HepG2 (cell line): Measurements from ENCODE around the gene CCL16. TPM values are rescaled to one million over a fixed set of nuclear protein-coding genes. Genes with fewer than 3 reads are reported as not detected.

ENCODE experiments used
- polyA plus RNA-seq, 8 experiments: library from polyadenylated mRNA; depleted of rRNA in 3 of 8; stranded (reverse) in 7 of 8; unstranded in 1 of 8; fragments of >200 nt; fragmentation: Illumina TruSeq in 4 of 8; extraction: Trizol in 4 of 8; gene quantifications; 2 replicates each; pipeline versions ENCODE4 v1.2.1 to v1.2.3, GENCODE V29; 2011 to 2016; ENCODE audit warnings: low read depth in 4 of 8, missing spikeins in 1 of 8, mixed read lengths in 1 of 8; ENCODE audit not compliant: insufficient read depth in 1 of 8
- total RNA-seq, 5 experiments: library from RNA; depleted of rRNA; stranded (reverse); fragments of >200 nt; fragmentation: Illumina TruSeq; extraction: Trizol; gene quantifications; 2 replicates each; pipeline ENCODE4 v1.2.3, GENCODE V29; 2016; ENCODE audit warnings: low read depth in 1 of 5

The CCL16 gene
- total and polyA plus RNA-seq, 2 of the 13 experiments (the other 11 are each of a cell fraction or from before 2014, with no cell fraction given), result 2.0 to 14.7 TPM

Other genes with a start within 250 kb of the CCL16 start
- gene RASL10B, start 249.9 kb downstream of the CCL16 start, total RNA-seq (2016; rRNA removed; fragmentation: Illumina TruSeq; extraction: Trizol), result 11.0 TPM in 2 replicates
- gene RASL10B, start 249.9 kb downstream of the CCL16 start, polyA plus RNA-seq (2011; rRNA removed), result 7.5 and 8.8 TPM in 2 replicates
- gene GAS2L2, start 228.3 kb downstream of the CCL16 start, total RNA-seq (2016; rRNA removed; fragmentation: Illumina TruSeq; extraction: Trizol), result not detected in 2 replicates
- not detected in 2 replicates for gene GAS2L2, start 228.3 kb downstream of the CCL16 start, polyA plus RNA-seq (2011; rRNA removed)
- gene C17orf50, start 220.6 kb downstream of the CCL16 start, total RNA-seq (2016; rRNA removed; fragmentation: Illumina TruSeq; extraction: Trizol), result not detected in 2 replicates
- gene C17orf50, start 220.6 kb downstream of the CCL16 start, polyA plus RNA-seq (2011; rRNA removed), result not detected in 2 replicates
- not detected in 2 replicates for gene MMP28, start 185.9 kb downstream of the CCL16 start, total RNA-seq (2016; rRNA removed; fragmentation: Illumina TruSeq; extraction: Trizol)
- not detected in 2 replicates for gene MMP28, start 185.9 kb downstream of the CCL16 start, polyA plus RNA-seq (2011; rRNA removed)
- 26.5 and 49.9 TPM in 2 replicates for gene TAF15, start 172.0 kb downstream of the CCL16 start, total RNA-seq (2016; rRNA removed; fragmentation: Illumina TruSeq; extraction: Trizol)
- gene TAF15, start 172.0 kb downstream of the CCL16 start, polyA plus RNA-seq (2011; rRNA removed), result 25.2 and 29.3 TPM in 2 replicates
- gene HEATR9, start 112.6 kb downstream of the CCL16 start, total RNA-seq (2016; rRNA removed; fragmentation: Illumina TruSeq; extraction: Trizol), result not detected in 2 replicates
- gene HEATR9, start 112.6 kb downstream of the CCL16 start, polyA plus RNA-seq (2011; rRNA removed), result not detected in 2 replicates
- 0.13 TPM in 1 of 2 replicates, not detected in the other for gene CCL5, start 101.1 kb downstream of the CCL16 start, total RNA-seq (2016; rRNA removed; fragmentation: Illumina TruSeq; extraction: Trizol)
- gene CCL5, start 101.1 kb downstream of the CCL16 start, polyA plus RNA-seq (2011; rRNA removed), result 0.25 and 0.29 TPM in 2 replicates
- 0.40 TPM in 1 of 2 replicates, not detected in the other for gene RDM1, start 50.7 kb downstream of the CCL16 start, total RNA-seq (2016; rRNA removed; fragmentation: Illumina TruSeq; extraction: Trizol)
- gene RDM1, start 50.7 kb downstream of the CCL16 start, polyA plus RNA-seq (2011; rRNA removed), result 0.14 and 0.28 TPM in 2 replicates
- gene LYZL6, start 37.8 kb downstream of the CCL16 start, total RNA-seq (2016; rRNA removed; fragmentation: Illumina TruSeq; extraction: Trizol), result not detected in 2 replicates
- gene LYZL6, start 37.8 kb downstream of the CCL16 start, polyA plus RNA-seq (2011; rRNA removed), result not detected in 2 replicates
- 1.1 and 1.3 TPM in 2 replicates for gene CCL14, start 5.2 kb upstream of the CCL16 start, total RNA-seq (2016; rRNA removed; fragmentation: Illumina TruSeq; extraction: Trizol)
- 0.86 and 1.7 TPM in 2 replicates for gene CCL14, start 5.2 kb upstream of the CCL16 start, polyA plus RNA-seq (2011; rRNA removed)
- gene CCL15, start 20.1 kb upstream of the CCL16 start, total RNA-seq (2016; rRNA removed; fragmentation: Illumina TruSeq; extraction: Trizol), result 23.2 and 29.2 TPM in 2 replicates
- 37.4 and 45.9 TPM in 2 replicates for gene CCL15, start 20.1 kb upstream of the CCL16 start, polyA plus RNA-seq (2011; rRNA removed)
- gene CCL23, start 36.5 kb upstream of the CCL16 start, total RNA-seq (2016; rRNA removed; fragmentation: Illumina TruSeq; extraction: Trizol), result not detected in 2 replicates
- not detected in 2 replicates for gene CCL23, start 36.5 kb upstream of the CCL16 start, polyA plus RNA-seq (2011; rRNA removed)
- not detected in 2 replicates for gene CCL18, start 82.8 kb upstream of the CCL16 start, total RNA-seq (2016; rRNA removed; fragmentation: Illumina TruSeq; extraction: Trizol)
- gene CCL18, start 82.8 kb upstream of the CCL16 start, polyA plus RNA-seq (2011; rRNA removed), result not detected in 2 replicates
- gene CCL3, start 108.6 kb upstream of the CCL16 start, total RNA-seq (2016; rRNA removed; fragmentation: Illumina TruSeq; extraction: Trizol), result not detected in 2 replicates
- gene CCL3, start 108.6 kb upstream of the CCL16 start, polyA plus RNA-seq (2011; rRNA removed), result not detected in 2 replicates
- not detected in 2 replicates for gene CCL4, start 122.3 kb upstream of the CCL16 start, total RNA-seq (2016; rRNA removed; fragmentation: Illumina TruSeq; extraction: Trizol)
- not detected in 2 replicates for gene CCL4, start 122.3 kb upstream of the CCL16 start, polyA plus RNA-seq (2011; rRNA removed)
- gene TBC1D3B, start 195.1 kb upstream of the CCL16 start, total RNA-seq (2016; rRNA removed; fragmentation: Illumina TruSeq; extraction: Trizol), result 1.8 TPM in 1 of 2 replicates, not detected in the other
- gene TBC1D3B, start 195.1 kb upstream of the CCL16 start, polyA plus RNA-seq (2011; rRNA removed), result 1.1 and 2.1 TPM in 2 replicates
- not detected in 2 replicates for gene CCL3L1, start 215.3 kb upstream of the CCL16 start, total RNA-seq (2016; rRNA removed; fragmentation: Illumina TruSeq; extraction: Trizol)
- not detected in 2 replicates for gene CCL3L1, start 215.3 kb upstream of the CCL16 start, polyA plus RNA-seq (2011; rRNA removed)
- not detected in 2 replicates for gene CCL4L2, start 229.6 kb upstream of the CCL16 start, total RNA-seq (2016; rRNA removed; fragmentation: Illumina TruSeq; extraction: Trizol)
- gene CCL4L2, start 229.6 kb upstream of the CCL16 start, polyA plus RNA-seq (2011; rRNA removed), result not detected in 2 replicates